Liver (tissue), 9 donors: ENCODE measurements around the gene DLL1. TPM values are rescaled to one million over a fixed set of nuclear protein-coding genes. Genes with fewer than 3 reads are reported as not detected.

Experiments
- DNase-seq: peaks from one replicate; pipeline ENCODE4 v3.0.0-alpha.2; 2017; ENCODE audit warnings: low spot score
- H3K27ac ChIP-seq, 2 donors: one replicate each; pipeline ENCODE4 v1.7.0; 2013; ENCODE audit warnings: inconsistent platforms in 2 of 2, low read length in 2 of 2, control low read depth in 1 of 2, low read depth in 1 of 2, mild to moderate bottlenecking in 1 of 2
- H3K27me3 ChIP-seq, 4 donors: one replicate each; pipeline versions ENCODE4 v1.6.1 to v1.7.0; 2013; ENCODE audit warnings: low read length in 3 of 4, inconsistent platforms in 1 of 4, mild to moderate bottlenecking in 1 of 4, moderate library complexity in 1 of 4; ENCODE audit not compliant: control insufficient read depth in 4 of 4, insufficient read depth in 4 of 4
- H3K36me3 ChIP-seq, 4 donors: one replicate each; pipeline versions ENCODE4 v1.6.1 to v1.7.0; 2013; ENCODE audit warnings: low read length in 3 of 4, mild to moderate bottlenecking in 3 of 4, low read depth in 1 of 4, moderate library complexity in 1 of 4; ENCODE audit not compliant: control insufficient read depth in 4 of 4, insufficient read depth in 3 of 4
- H3K4me1 ChIP-seq, 4 donors: one replicate each; pipeline versions ENCODE4 v1.6.1 to v1.7.0; 2013; ENCODE audit warnings: low read length in 3 of 4, mild to moderate bottlenecking in 3 of 4, moderate library complexity in 1 of 4; ENCODE audit not compliant: control insufficient read depth in 4 of 4, insufficient read depth in 4 of 4
- H3K4me3 ChIP-seq, 3 donors: one replicate each; pipeline versions ENCODE4 v1.6.1 to v1.7.0; 2013; ENCODE audit warnings: low read length in 3 of 3, control low read depth in 1 of 3, low read depth in 1 of 3, mild to moderate bottlenecking in 1 of 3
- H3K9ac ChIP-seq, 2 donors: one replicate each; pipeline ENCODE4 v1.7.0; 2013; ENCODE audit warnings: low read length in 2 of 2, mild to moderate bottlenecking in 2 of 2, moderate library complexity in 2 of 2, control low read depth in 1 of 2, low read depth in 1 of 2
- H3K9me3 ChIP-seq, 4 donors: one replicate each; pipeline versions ENCODE4 v1.6.1 to v1.7.0; 2013; ENCODE audit warnings: low read length in 3 of 4; ENCODE audit not compliant: control insufficient read depth in 4 of 4
- ATF3 ChIP-seq: IDR thresholded peaks from 2 replicates; pipeline ENCODE4 v1.6.1; 2016; ENCODE audit warnings: antibody characterized with exemption
- CTCF ChIP-seq: fragments of 150-350 bp; IDR thresholded peaks from 2 replicates; pipeline ENCODE4 v1.5.1; 2017; ENCODE audit warnings: improper control_type of control experiment, low read depth, low read length; ENCODE audit not compliant: missing input control
- EGR1 ChIP-seq, 2 donors: IDR thresholded peaks; 2 replicates each; pipeline ENCODE4 v1.6.1; 2016 to 2018; ENCODE audit warnings: antibody characterized with exemption in 2 of 2, low read depth in 2 of 2
- FOXA1 ChIP-seq: IDR thresholded peaks from 2 replicates; pipeline ENCODE4 v1.6.1; 2016; ENCODE audit warnings: antibody characterized with exemption
- FOXA2 ChIP-seq: IDR thresholded peaks from 2 replicates; pipeline ENCODE4 v1.6.1; 2016; ENCODE audit warnings: antibody characterized with exemption
- GABPA ChIP-seq, 2 donors: IDR thresholded peaks in 1 of 2; conservative IDR thresholded peaks in 1 of 2; 2 replicates each; pipeline ENCODE4 v1.6.1; 2016; ENCODE audit warnings: antibody characterized with exemption in 2 of 2, mild to moderate bottlenecking in 1 of 2, moderate library complexity in 1 of 2
- HNF4A ChIP-seq, 2 donors: conservative IDR thresholded peaks; 2 replicates each; pipeline ENCODE4 v1.6.1; 2016; ENCODE audit warnings: antibody characterized with exemption in 2 of 2, mild to moderate bottlenecking in 2 of 2
- HNF4G ChIP-seq: IDR thresholded peaks from 2 replicates; pipeline ENCODE4 v1.6.1; 2016; ENCODE audit warnings: antibody characterized with exemption
- JUND ChIP-seq, 2 donors: IDR thresholded peaks; 2 replicates each; pipeline ENCODE4 v1.6.1; 2016; ENCODE audit warnings: antibody characterized with exemption in 2 of 2
- MAX ChIP-seq: IDR thresholded peaks from 2 replicates; pipeline ENCODE4 v1.6.1; 2016; ENCODE audit warnings: antibody characterized with exemption
- NR2F2 ChIP-seq: IDR thresholded peaks from 2 replicates; pipeline ENCODE4 v1.6.1; 2016; ENCODE audit warnings: antibody characterized with exemption
- RAD21 ChIP-seq, 2 donors: IDR thresholded peaks; 2 replicates each; pipeline ENCODE4 v1.6.1; 2016; ENCODE audit warnings: antibody characterized with exemption in 2 of 2, mild to moderate bottlenecking in 2 of 2
- REST ChIP-seq: IDR thresholded peaks from 2 replicates; pipeline ENCODE4 v1.6.1; 2016; ENCODE audit warnings: antibody characterized with exemption, mild to moderate bottlenecking
- RXRA ChIP-seq, 2 donors: IDR thresholded peaks; 2 replicates each; pipeline ENCODE4 v1.6.1; 2017 to 2018; ENCODE audit warnings: antibody characterized with exemption in 2 of 2, mild to moderate bottlenecking in 1 of 2
- SP1 ChIP-seq: IDR thresholded peaks from 2 replicates; pipeline ENCODE4 v1.6.1; 2018; ENCODE audit warnings: antibody characterized with exemption, mild to moderate bottlenecking
- TAF1 ChIP-seq: conservative IDR thresholded peaks from 2 replicates; pipeline ENCODE4 v1.6.1; 2016; ENCODE audit warnings: antibody characterized with exemption, mild to moderate bottlenecking
- YY1 ChIP-seq: IDR thresholded peaks from 2 replicates; pipeline ENCODE4 v1.6.1; 2016; ENCODE audit warnings: antibody characterized with exemption, mild to moderate bottlenecking
- WGBS: extraction: QIAGEN DNeasy Blood & Tissue Kit; methylation state at CpG from one replicate; pipeline ENCODE4 v1.1.7; 2013; 5-methylcytosine and 5-hydroxymethylcytosine counted together
- polyA plus RNA-seq, 2 donors: library from polyadenylated mRNA; stranded (reverse) in 1 of 2; unstranded in 1 of 2; fragments of 200-250 nt in 1 of 2; fragments of >200 nt in 1 of 2; fragmentation: Nextera tagmentation in 1 of 2; extraction: Ambion mirVana in 1 of 2; gene quantifications; one replicate each; pipeline versions ENCODE4 v1.2.1 to v1.2.3, GENCODE V29; 2013 to 2015
- total RNA-seq, 2 donors: library from RNA; depleted of rRNA; stranded (reverse); fragments of >200 nt; gene quantifications; one replicate each; pipeline ENCODE4 v1.2.3, GENCODE V29; 2014
- TF ChIP-seq, protein P1 (sequence below): IDR thresholded peaks from 2 replicates; pipeline ENCODE4 v1.6.1; 2016; ENCODE audit warnings: antibody characterized with exemption
- donor health status: healthy.
- donor health status: healthy.
- donor health status: healthy.
- donor health status: healthy.
- donor health status: healthy.

DLL1 gene
- total and polyA plus RNA-seq, 4 donors, result 1.0 to 2.3 (median 1.7) TPM

DNA sequence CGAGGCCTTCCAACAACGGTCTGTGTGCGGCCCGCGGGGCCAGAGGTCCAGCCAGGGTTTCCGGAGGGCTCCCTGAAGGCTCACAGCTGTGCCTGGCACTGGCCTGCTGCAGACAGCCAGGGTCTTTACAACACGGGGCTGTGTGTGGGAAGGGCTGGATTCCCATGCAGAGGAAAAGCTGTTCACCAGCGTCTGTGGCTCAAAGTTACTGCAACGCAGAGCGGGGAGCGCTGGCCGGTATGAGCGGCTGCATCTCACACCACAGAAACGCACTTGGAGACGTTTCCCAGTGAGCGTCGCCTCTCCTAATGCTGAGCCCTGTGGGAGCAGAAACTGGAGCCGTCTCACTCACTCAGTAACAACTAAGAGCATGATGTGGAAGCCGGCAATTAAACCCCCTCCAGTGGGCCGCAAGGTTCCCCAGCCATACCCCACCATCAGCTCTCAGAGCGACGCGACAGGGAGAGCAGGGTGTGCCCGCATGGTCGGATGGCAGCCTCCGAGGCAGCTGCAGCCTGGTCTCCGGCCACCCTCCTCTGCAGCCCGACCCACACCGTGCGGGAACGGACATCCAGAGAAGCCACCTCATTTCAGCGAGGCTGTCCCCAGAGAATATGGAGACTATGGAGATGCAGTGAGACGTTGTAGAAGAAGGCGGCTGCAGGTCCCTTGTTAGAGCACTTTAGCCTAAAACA, 42.6 kb downstream of the DLL1 start:
- no peak overlapping the region for H3K4me3 ChIP-seq
- H3K27ac ChIP-seq, result no peak overlapping the region
- no peak for TF ChIP-seq YY1
- TF ChIP-seq NR2F2, result peak; percentile 11
- no peak for TF ChIP-seq REST
- H3K9ac ChIP-seq, result no peak overlapping the region
- no peak for DNase-seq
- 79% methylated on average over 34 of the region's 34 CpGs for WGBS
- no peaks in the 10 kb centered on the region for H3K36me3 ChIP-seq
- H3K4me1 ChIP-seq, result no peaks in the 10 kb centered on the region
- peaks cover 0 to 4% (median 0%) of the 10 kb centered on the region in 4 donors for H3K27me3 ChIP-seq
- H3K9me3 ChIP-seq, result no peaks in the 10 kb centered on the region

DNA sequence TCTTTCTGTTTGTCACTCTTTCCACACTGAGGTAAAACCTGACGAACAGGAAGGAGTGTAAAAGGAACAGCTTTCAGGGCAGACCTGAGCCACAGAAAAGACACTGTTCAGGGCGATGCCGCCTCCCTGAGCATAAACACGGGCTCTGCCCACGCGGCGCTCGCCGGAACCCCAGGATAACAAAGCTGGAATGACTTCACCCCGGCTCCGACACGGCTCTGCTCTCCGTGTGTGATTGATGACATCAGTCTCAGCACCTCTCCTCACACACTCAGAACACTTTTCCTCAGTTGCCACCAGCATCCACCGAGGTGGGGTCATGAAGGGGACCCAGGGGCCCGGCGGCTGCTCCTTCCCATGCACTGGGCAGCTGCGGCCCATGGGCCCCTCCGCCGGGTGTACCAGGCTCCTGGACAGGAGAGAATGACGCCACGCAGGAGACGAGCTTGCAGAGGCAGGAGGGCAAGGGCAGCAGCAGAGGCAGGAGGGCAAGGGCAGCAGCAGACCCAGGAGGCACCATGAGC, 43.6 kb downstream of the DLL1 start:
- TF ChIP-seq MAX (no peak), ATF3 (no peak), HNF4A (conservative IDR thresholded peaks at IDR 0.05) (no peak), YY1 (no peak), GABPA (IDR thresholded peaks at IDR 0.05 in 1 of 2, conservative IDR thresholded peaks at IDR 0.05 in 1 of 2) (no peak), RXRA (IDR thresholded peaks at IDR 0.05) (no peak), HNF4G (no peak), NR2F2 (no peak), RAD21 (IDR thresholded peaks at IDR 0.05) (no peak), FOXA1 (no peak), SP1 (no peak), CTCF (no peak), TAF1 (no peak), EGR1 (IDR thresholded peaks at IDR 0.05; ENCODE audit: low read depth in 2 of 2) (no peak), REST (no peak), JUND (IDR thresholded peaks at IDR 0.05) (no peak), FOXA2 (no peak)
- TF ChIP-seq, protein P1, sequence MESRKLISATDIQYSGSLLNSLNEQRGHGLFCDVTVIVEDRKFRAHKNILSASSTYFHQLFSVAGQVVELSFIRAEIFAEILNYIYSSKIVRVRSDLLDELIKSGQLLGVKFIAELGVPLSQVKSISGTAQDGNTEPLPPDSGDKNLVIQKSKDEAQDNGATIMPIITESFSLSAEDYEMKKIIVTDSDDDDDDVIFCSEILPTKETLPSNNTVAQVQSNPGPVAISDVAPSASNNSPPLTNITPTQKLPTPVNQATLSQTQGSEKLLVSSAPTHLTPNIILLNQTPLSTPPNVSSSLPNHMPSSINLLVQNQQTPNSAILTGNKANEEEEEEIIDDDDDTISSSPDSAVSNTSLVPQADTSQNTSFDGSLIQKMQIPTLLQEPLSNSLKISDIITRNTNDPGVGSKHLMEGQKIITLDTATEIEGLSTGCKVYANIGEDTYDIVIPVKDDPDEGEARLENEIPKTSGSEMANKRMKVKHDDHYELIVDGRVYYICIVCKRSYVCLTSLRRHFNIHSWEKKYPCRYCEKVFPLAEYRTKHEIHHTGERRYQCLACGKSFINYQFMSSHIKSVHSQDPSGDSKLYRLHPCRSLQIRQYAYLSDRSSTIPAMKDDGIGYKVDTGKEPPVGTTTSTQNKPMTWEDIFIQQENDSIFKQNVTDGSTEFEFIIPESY, result no peak
- H3K36me3 ChIP-seq, result no peaks in the 10 kb centered on the region
- DNase-seq, result no peak
- H3K9me3 ChIP-seq, result no peaks in the 10 kb centered on the region
- no peak overlapping the region for H3K27ac ChIP-seq
- WGBS, result 80% methylated on average over 22 of the region's 22 CpGs
- H3K4me3 ChIP-seq, result no peak overlapping the region
- H3K4me1 ChIP-seq, result no peaks in the 10 kb centered on the region
- H3K27me3 ChIP-seq, result peaks cover 0 to 4% (median 0%) of the 10 kb centered on the region in 4 donors
- H3K9ac ChIP-seq, result no peak overlapping the region
